SU-DHL-6 (cell line): ENCODE data around the gene TBL2.

ENCODE experiments used
- EZH2phosphoT487 ChIP-seq: fragments of 200-600 bp; sonication (generic), shearing (Covaris generic); conservative IDR thresholded peaks from 2 replicates; pipeline ENCODE4 v1.6.1; 2018; ENCODE audit warnings: mild to moderate bottlenecking, antibody characterized with exemption, low read length, moderate library complexity, mixed read lengths
- TF ChIP-seq, protein P1 (sequence below): fragments of 200-600 bp; sonication (generic); IDR thresholded peaks from one replicate; pipeline ENCODE4 v1.5.1; 2017; ENCODE audit warnings: antibody characterized with exemption, mild to moderate bottlenecking, low read length, moderate library complexity; ENCODE audit not compliant: insufficient read depth, poor library complexity, severe bottlenecking

DNA sequence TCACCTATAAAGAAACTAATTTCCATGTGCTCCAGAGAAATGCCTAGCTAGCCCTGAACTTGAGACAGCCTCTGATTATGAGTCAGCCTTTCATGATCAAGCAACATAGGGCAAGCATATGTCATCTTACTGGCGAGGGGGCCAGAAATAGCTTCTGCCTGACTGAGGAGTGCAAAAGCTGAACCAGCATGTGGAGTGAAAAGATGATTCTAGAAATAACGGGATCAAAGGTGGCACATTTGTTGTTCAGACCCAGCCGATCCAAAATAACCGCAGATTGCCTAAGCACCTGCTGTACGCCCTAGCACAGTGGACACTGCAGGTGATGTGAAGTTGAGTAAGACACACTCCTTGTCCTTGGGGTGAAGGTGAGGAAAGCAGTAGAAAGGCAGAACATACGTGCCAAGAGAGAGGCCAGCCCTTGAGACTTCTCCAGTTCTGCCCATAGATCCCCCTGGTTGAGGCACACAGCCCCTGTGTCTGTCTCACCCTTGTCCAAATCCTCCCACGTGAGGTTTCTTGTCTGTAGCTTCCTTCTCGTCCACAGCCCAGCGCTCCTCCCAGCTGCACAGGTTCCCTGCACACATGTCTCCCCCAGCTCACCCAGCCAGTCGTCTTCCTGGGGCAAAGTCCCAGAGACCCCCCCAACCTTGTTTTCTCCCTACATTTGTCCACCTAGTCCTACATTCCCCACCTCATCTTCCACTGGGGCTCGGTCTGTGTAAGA, 18.1 kb downstream of the TBL2 start:
- TF ChIP-seq, protein P1, sequence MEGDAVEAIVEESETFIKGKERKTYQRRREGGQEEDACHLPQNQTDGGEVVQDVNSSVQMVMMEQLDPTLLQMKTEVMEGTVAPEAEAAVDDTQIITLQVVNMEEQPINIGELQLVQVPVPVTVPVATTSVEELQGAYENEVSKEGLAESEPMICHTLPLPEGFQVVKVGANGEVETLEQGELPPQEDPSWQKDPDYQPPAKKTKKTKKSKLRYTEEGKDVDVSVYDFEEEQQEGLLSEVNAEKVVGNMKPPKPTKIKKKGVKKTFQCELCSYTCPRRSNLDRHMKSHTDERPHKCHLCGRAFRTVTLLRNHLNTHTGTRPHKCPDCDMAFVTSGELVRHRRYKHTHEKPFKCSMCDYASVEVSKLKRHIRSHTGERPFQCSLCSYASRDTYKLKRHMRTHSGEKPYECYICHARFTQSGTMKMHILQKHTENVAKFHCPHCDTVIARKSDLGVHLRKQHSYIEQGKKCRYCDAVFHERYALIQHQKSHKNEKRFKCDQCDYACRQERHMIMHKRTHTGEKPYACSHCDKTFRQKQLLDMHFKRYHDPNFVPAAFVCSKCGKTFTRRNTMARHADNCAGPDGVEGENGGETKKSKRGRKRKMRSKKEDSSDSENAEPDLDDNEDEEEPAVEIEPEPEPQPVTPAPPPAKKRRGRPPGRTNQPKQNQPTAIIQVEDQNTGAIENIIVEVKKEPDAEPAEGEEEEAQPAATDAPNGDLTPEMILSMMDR = no peak
- no peak for TF ChIP-seq EZH2phosphoT487
